B cell (primary cell): ENCODE results near the gene ZNF516. TPM values are rescaled to one million over a fixed set of nuclear protein-coding genes. Genes with fewer than 3 reads are reported as not detected.

Experiments used
- ATAC-seq: fragments of 200-7000 bp; cut with Tn5 transposase; one replicate; pipeline ENCODE4 v1.10.0; 2021; ENCODE audit warnings: low read depth, mild to moderate bottlenecking, moderate number of reproducible peaks, moderate library complexity
- CTCF ChIA-PET: fragments of 350-600 bp; sonication (Branson Sonifier 250); formaldehyde crosslinking; loops from one replicate; lab custom pipeline; 2021; ENCODE audit warnings: antibody characterized with exemption, inconsistent platforms; lab: Charles Lee
- POLR2A ChIA-PET: fragments of 350-600 bp; sonication (Branson Sonifier 250); formaldehyde crosslinking; loops from one replicate; lab custom pipeline; 2021; ENCODE audit warnings: antibody characterized with exemption; lab: Charles Lee
- DNase-seq: peaks from one replicate; pipeline ENCODE4 v3.0.0; 2013
- H2AFZ ChIP-seq: 2 replicates; pipeline ENCODE4 v1.6.1; 2012; ENCODE audit warnings: mild to moderate bottlenecking, low read depth, low read length; ENCODE audit not compliant: insufficient read depth, poor library complexity, severe bottlenecking
- H3K27ac ChIP-seq, 2 donors: 1 replicate in 1 of 2; 2 replicates in 1 of 2; pipeline ENCODE4 v1.5.1; 2012 to 2013; ENCODE audit warnings: low read length in 2 of 2, mild to moderate bottlenecking in 2 of 2, moderate library complexity in 1 of 2
- H3K27me3 ChIP-seq, 4 experiments: fragments of 200-600 bp in 1 of 4; sonication (generic) in 1 of 4; replicated peaks in 1 of 4; 1 replicate in 2 of 4; 2 replicates in 2 of 4; pipeline versions ENCODE4 v1.6.1 to v1.7.0; 2013 to 2016; ENCODE audit warnings: low read length in 3 of 4, mild to moderate bottlenecking in 2 of 4, mixed read lengths in 1 of 4, moderate library complexity in 1 of 4; ENCODE audit not compliant: insufficient read depth in 4 of 4, control insufficient read depth in 3 of 4; ENCODE audit errors: control extremely low read depth in 1 of 4
- H3K36me3 ChIP-seq, 2 experiments: replicated peaks in 1 of 2; 1 replicate in 1 of 2; 2 replicates in 1 of 2; pipeline versions ENCODE4 v1.6.1 to v1.7.1; 2013; ENCODE audit warnings: low read length in 1 of 2; ENCODE audit not compliant: insufficient read depth in 2 of 2, control insufficient read depth in 1 of 2; ENCODE audit errors: control extremely low read depth in 1 of 2, extremely low read depth in 1 of 2
- H3K4me1 ChIP-seq, 2 donors: fragments of 200-600 bp in 1 of 2; sonication (generic) in 1 of 2; 1 replicate in 1 of 2; 2 replicates in 1 of 2; pipeline versions ENCODE4 v1.5.1 to v1.6.1; 2013 to 2017; ENCODE audit warnings: low read length in 2 of 2; ENCODE audit not compliant: control insufficient read depth in 2 of 2, insufficient read depth in 2 of 2
- H3K4me2 ChIP-seq: replicated peaks from 2 replicates; pipeline ENCODE3; 2012; ENCODE audit warnings: mild to moderate bottlenecking, low read depth, low read length; ENCODE audit not compliant: poor library complexity, severe bottlenecking
- H3K4me3 ChIP-seq, 5 experiments: fragments of 200-600 bp in 1 of 5; sonication (generic) in 1 of 5; 1 replicate in 3 of 5; 2 replicates in 2 of 5; pipeline versions ENCODE4 v1.5.1 to v1.7.0; 2011 to 2016; ENCODE audit warnings: low read length in 4 of 5, mild to moderate bottlenecking in 4 of 5, low read depth in 2 of 5, control low read depth in 1 of 5, moderate library complexity in 1 of 5; ENCODE audit not compliant: insufficient read depth in 1 of 5; ENCODE audit errors: control extremely low read depth in 1 of 5, extremely low read depth in 1 of 5
- H3K79me2 ChIP-seq: fragments of 200-600 bp; sonication (generic); one replicate; pipeline ENCODE4 v1.6.0; 2016; ENCODE audit warnings: low read length; ENCODE audit not compliant: control insufficient read depth, insufficient read depth
- H3K9ac ChIP-seq: fragments of 200-600 bp; sonication (generic); 2 replicates; pipeline ENCODE4 v1.6.1; 2017; ENCODE audit warnings: mild to moderate bottlenecking, low read length, moderate library complexity
- H3K9me3 ChIP-seq, 3 donors: one replicate each; pipeline versions ENCODE4 v1.6.1 to v1.7.1; 2013; ENCODE audit warnings: low read length in 2 of 3; ENCODE audit not compliant: control insufficient read depth in 2 of 3, insufficient read depth in 1 of 3; ENCODE audit errors: control extremely low read depth in 1 of 3
- H4K20me1 ChIP-seq: 2 replicates; pipeline ENCODE4 v1.6.0; 2012; ENCODE audit warnings: mild to moderate bottlenecking, low read length; ENCODE audit not compliant: insufficient read depth, control insufficient read depth, poor library complexity, severe bottlenecking
- H3K27ac Mint-ChIP-seq: one replicate; pipeline ENCODE4 v1.8.0; 2021; ENCODE audit warnings: mixed read lengths
- H3K27me3 Mint-ChIP-seq: one replicate; pipeline ENCODE4 v1.8.0; 2021; ENCODE audit warnings: mixed read lengths
- H3K4me1 Mint-ChIP-seq: one replicate; pipeline ENCODE4 v1.8.0; 2021; ENCODE audit warnings: mixed read lengths
- H3K4me3 Mint-ChIP-seq: one replicate; pipeline ENCODE4 v1.8.0; 2021; ENCODE audit warnings: mixed read lengths
- H3K9me3 Mint-ChIP-seq: one replicate; pipeline ENCODE4 v1.8.0; 2022; ENCODE audit warnings: mixed read lengths; ENCODE audit not compliant: insufficient read depth
- EZH2 ChIP-seq: IDR thresholded peaks from 2 replicates; pipeline ENCODE4 v1.6.1; 2012; ENCODE audit warnings: borderline replicate concordance, low read depth, mild to moderate bottlenecking, moderate library complexity, low read length; ENCODE audit not compliant: insufficient read depth, poor library complexity, severe bottlenecking
- WGBS: methylation state at CpG from one replicate; pipeline ENCODE4 v1.1.5; 2013; ENCODE audit warnings: missing lambda C conversion rate; ENCODE audit not compliant: insufficient coverage; 5-methylcytosine and 5-hydroxymethylcytosine counted together
- intact Hi-C: fragments of 100-400 bp; cut with micrococcal nuclease; formaldehyde crosslinking; loops from one replicate; pipeline ENCODE4 v1.10.0; 2022
- polyA plus RNA-seq: library from polyadenylated mRNA; depleted of rRNA; stranded (reverse); fragments of >200 nt; gene quantifications from 2 replicates; pipeline ENCODE4 v1.2.3, GENCODE V29; 2012
- total RNA-seq, 2 donors: library from RNA; stranded (reverse); fragments of 120-200 nt in 1 of 2; gene quantifications; 1 replicate in 1 of 2; 2 replicates in 1 of 2; pipeline versions ENCODE4 v1.2.3 to v1.2.4, GENCODE V29; 2013 to 2022
- TF ChIP-seq, protein P1 (sequence below): fragments of 200-600 bp; IDR thresholded peaks from one replicate; pipeline ENCODE4 v1.8.0; 2022; ENCODE audit warnings: antibody characterized with exemption, mild to moderate bottlenecking

Gene ZNF516
- total and polyA plus RNA-seq, 2 donors (not counting 1 experiment from before 2014, with no cell fraction given), result 6.7 to 27.1 TPM

DNA sequence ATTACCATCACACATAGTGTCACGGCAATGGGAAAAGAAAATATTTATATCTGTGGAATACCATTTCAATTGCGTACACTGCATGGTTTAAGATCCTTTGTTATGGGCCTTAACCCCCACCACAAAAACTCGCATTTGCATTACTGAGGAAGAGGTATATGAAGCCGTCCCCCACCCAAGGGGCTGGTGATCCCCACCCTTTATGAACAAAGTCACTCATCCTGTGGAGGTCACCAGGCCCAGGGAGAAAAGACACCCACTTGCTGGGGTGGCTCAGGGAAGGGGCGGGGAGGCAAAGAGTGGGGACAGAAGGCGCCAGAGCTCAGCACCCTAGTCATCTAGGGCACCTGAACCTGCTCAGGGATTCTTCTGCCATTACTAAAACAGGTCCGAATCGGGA, 133.8 kb downstream of the ZNF516 start:
- H4K20me1 ChIP-seq, result no peaks in the 10 kb centered on the region
- no peak overlapping the region for H3K27ac Mint-ChIP-seq

DNA sequence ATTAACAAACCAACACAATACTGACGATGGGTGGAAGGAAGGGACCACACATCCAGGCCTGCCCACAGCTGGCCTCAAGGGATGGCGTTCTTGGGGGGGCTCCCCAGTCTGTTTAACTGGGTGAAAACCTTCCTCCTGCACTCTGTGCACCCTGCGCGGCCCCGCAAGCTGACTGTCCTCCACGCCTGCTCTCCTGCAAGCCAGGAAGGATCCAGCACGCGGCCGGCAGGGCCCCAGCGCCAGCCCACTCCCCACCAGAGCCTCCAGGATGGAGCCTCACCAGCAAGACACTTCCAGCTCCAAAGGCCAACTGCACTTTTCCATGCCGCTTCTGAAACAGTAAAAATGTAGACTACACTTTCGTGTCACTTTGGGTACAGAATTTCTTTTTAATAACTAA, 135.1 kb downstream of the ZNF516 start:
- intact Hi-C loops, result no loop called here
- WGBS, result 96% methylated on average over 12 of the region's 12 CpGs
- Histone ChIP-seq H3K9me3 (no peaks in the 10 kb centered on the region), H3K4me1 (no peaks in the 10 kb centered on the region), H4K20me1 (no peaks in the 10 kb centered on the region), H2AFZ (no peak overlapping the region), H3K36me3 (peaks cover 0 to 19% of the 10 kb centered on the region in 2 experiments), H3K27ac (no peak overlapping the region), H3K4me2 (no peak overlapping the region), H3K79me2 (no peaks in the 10 kb centered on the region), H3K9ac (no peak overlapping the region), H3K4me3 (no peak overlapping the region), H3K27me3 (no peaks in the 10 kb centered on the region)
- ATAC-seq (no peak), DNase-seq (no peak)
- H3K27ac Mint-ChIP-seq, result no peak overlapping the region
- H3K4me3 Mint-ChIP-seq, result no peak overlapping the region
- ChIA-PET POLR2A (no interaction called here), CTCF (no interaction called here)
- no peaks in the 10 kb centered on the region for H3K9me3 Mint-ChIP-seq
- TF ChIP-seq EZH2, result no peak
- TF ChIP-seq, protein P1, sequence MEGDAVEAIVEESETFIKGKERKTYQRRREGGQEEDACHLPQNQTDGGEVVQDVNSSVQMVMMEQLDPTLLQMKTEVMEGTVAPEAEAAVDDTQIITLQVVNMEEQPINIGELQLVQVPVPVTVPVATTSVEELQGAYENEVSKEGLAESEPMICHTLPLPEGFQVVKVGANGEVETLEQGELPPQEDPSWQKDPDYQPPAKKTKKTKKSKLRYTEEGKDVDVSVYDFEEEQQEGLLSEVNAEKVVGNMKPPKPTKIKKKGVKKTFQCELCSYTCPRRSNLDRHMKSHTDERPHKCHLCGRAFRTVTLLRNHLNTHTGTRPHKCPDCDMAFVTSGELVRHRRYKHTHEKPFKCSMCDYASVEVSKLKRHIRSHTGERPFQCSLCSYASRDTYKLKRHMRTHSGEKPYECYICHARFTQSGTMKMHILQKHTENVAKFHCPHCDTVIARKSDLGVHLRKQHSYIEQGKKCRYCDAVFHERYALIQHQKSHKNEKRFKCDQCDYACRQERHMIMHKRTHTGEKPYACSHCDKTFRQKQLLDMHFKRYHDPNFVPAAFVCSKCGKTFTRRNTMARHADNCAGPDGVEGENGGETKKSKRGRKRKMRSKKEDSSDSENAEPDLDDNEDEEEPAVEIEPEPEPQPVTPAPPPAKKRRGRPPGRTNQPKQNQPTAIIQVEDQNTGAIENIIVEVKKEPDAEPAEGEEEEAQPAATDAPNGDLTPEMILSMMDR, result no peak
- H3K27me3 Mint-ChIP-seq, result no peaks in the 10 kb centered on the region
- H3K4me1 Mint-ChIP-seq, result peaks cover 7% of the 10 kb centered on the region

More for the DNA sequence above, 133.8 kb downstream of the ZNF516 start:
- no peak for DNase-seq
- Histone ChIP-seq H2AFZ (no peak overlapping the region), H3K4me2 (no peak overlapping the region), H3K9ac (no peak overlapping the region), H3K27ac (no peak overlapping the region), H3K27me3 (no peaks in the 10 kb centered on the region), H3K79me2 (no peaks in the 10 kb centered on the region), H3K9me3 (no peaks in the 10 kb centered on the region), H3K4me3 (no peak overlapping the region), H3K4me1 (no peaks in the 10 kb centered on the region), H3K36me3 (peaks cover 0 to 19% of the 10 kb centered on the region in 2 experiments)
- 100% methylated on average over 2 of the region's 8 CpGs for WGBS
- TF ChIP-seq, protein P1, result no peak
- no peak for TF ChIP-seq EZH2
- ChIA-PET POLR2A (no interaction called here), CTCF (no interaction called here)
- Mint-ChIP-seq H3K9me3 (no peaks in the 10 kb centered on the region), H3K4me3 (no peak overlapping the region), H3K27me3 (no peaks in the 10 kb centered on the region), H3K4me1 (peaks cover 7% of the 10 kb centered on the region)
- ATAC-seq, result no peak
- intact Hi-C loops, result no loop called here
